NCI-H1105 treated with DMSO at 0.1 percent for 48 hours (cell line): ENCODE data around the gene RALBP1.
"Not testable (repeated sequence)": the region's sequence is repeated elsewhere in the genome, so short reads cannot be mapped to it uniquely, and the experiment has no call there.

Experiments
- DNase-seq: peaks from one replicate; lab custom pipeline; 2025; lab: John Stamatoyannopoulos, UW

RALBP1 gene

DNA sequence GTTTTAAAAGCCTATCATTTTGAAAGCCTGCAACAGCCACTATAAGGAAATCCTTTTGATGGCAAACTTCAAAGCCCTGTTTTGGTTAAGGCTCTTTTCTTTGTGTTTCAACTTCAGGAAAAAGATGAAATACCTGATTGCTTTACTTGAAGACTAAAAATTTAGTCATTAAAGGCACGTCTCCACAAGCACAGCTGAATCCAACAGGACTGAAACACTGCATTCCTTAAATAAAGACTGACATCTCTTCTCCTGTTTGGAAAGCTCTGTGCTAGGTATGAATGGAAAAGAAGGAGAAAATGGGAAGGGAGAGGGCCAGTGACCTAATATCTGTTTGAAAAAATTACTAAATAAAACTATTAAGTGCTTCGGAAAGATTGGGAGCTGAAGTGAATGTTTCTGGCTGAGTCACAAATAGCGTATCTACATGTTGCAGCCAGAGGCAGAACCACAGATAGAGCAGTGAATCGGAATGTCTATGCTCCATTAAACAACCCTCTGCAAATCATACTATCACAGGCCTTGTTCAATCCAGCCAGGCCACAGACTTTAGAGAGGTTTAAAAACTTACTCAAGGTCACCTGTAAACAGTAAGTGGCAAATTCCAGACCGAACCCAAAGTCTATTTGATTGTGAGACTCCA, 21.1 kb upstream of the RALBP1 start:
- no peak for DNase-seq

DNA sequence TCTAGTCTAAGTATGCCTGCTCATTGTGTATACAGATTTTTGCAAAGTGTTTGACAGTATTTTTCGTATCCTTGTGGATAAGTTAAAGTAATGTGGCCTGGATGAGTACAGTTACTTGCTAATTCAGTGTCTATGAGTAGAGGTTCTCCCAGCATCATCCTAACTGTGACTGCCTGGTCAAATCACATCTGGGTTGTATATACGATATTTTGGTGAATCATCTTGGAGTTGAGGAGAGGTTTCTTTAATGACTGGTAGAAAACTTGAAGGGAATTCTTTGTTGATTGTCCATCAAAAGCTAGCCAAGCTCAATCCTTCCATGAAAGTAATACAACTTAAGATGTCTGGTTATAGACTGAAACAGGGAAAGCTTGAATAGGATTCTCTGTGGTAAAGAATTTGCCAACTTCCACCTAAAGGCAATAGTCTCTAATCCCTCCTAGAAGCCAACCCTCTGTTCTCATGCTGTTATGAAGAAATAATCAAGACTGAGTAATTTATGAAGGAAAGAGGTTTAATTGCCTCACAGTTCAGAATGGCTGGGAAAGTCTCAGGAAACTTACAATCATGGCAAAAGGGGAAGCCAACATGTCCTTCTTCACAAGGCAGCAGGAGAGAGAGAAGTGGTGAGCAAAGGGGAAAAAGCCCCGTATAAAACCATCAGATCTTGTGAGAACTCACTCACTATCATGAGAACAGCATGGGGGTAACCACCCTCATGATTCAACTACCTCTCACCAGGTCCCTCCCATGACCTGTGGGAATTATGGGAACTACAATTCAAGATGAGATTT, 19.4 kb upstream of the RALBP1 start:
- DNase-seq = no peak

DNA sequence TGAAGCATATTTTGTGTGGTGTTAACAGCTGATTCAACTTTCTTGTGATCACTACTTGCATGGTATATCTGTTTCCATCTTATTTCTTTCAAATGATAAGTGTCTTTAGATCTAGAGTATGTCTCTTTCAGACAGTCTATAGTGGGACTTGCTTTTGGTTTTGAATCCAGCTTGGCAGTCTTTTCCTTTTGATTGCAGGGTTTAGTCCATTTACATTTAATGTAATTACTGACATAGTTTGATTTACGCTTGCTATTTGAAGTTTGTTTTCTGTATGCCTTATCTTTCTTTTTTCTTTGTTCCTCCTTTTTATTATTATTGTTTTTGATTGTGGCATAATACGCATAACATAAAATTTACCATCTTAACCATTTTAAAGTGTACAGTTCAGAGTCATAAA, 9.2 kb upstream of the RALBP1 start:
- no peak for DNase-seq

DNA sequence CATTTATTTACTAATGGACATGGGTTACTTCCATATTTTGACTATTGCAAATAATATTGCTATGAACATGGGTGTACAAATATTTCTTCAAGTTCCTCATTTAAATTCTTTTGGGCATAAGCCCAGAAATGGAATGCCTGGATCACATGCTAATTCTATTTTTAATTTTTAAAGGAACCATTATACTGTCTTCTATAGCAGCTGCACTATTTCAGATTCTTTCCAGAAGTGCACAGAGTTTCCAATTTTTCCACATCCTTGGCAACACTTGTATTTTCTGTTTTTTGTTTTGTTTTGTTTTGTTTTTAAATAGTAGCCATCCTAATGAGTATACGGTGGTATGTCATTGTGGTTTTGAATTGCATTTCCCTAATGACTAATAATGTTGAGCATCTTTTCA, 8.5 kb upstream of the RALBP1 start:
- no peak for DNase-seq

DNA sequence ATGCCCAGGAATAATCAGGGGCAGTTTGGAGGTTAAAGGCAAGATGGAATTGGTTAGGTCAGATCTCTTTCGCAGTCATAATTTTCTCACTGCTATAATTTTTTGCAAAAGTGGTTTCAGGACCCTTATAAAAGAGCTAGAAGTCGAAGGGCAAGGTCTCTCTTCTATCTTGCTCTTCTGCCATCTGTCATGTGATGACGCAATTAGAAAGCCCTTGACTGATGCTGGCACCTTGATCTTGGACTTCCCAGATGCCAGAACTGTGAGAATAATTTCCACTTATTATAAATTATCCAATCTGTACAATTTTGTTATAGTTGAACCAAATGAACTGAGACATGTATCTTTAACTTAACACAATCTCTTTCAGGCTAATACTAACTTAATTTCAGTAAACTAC, 6.3 kb upstream of the RALBP1 start:
- no peak for DNase-seq

DNA sequence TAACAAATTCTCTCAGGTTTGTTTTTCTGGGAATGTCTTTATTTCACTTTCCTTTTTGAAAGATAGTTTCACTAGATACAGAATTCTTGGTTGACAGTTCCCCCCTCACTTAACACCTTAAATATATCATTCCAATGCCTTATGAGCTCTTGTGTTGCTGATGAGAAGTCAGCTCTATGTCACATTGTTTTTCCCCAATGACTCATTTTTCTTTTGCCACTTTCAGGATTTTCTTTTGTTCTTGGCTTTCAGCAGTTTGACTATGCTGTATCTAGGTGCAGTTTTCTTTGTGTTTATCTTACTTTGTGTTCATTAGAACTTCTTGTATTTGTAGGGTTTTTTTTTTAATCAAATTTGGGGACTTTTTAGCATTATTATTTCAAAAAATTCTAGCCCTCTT, 5.6 kb upstream of the RALBP1 start:
- DNase-seq = no peak

DNA sequence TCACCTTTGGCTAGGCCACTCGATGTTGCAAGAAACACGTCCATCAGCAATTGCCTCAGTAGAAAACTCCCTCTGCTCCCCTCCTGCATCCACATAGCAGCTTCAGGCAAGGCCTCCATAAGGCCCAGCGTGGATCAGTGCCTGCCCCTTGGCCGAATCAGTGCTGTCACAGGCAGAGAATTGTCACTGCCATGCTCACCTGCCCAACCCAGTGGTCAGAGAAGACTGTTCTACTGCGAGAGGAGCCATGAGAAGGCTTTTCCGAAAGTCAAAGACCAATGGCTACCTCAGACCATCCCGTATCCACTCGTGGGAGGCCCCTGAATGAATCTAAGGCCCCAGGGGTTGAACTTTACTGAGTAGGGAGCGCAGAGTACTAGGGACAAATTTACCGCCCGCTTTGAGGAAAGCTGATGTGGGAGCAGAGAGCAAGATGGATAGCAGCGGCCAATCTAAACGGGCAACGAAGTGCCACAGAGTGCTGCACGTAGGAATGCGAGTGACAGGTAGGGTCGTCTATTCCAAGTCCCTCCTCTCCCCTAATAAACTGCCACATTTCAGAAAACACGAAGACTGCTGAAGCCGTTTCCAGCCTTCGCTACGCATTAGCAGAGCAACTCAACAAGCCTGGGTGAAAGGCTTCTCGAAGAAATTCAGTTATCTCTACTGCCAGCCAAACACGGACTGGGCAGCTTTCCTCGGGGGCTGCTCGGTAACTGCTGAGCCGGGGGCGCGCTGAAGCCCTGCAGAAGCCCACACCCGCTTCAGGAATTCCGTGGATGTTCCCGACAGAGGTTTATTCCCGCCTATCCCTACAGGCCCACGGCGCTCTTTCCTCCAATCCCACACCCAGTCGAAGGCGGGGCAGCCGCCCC, 968 bp upstream of the RALBP1 start:
- peak; percentile 60 for DNase-seq

DNA sequence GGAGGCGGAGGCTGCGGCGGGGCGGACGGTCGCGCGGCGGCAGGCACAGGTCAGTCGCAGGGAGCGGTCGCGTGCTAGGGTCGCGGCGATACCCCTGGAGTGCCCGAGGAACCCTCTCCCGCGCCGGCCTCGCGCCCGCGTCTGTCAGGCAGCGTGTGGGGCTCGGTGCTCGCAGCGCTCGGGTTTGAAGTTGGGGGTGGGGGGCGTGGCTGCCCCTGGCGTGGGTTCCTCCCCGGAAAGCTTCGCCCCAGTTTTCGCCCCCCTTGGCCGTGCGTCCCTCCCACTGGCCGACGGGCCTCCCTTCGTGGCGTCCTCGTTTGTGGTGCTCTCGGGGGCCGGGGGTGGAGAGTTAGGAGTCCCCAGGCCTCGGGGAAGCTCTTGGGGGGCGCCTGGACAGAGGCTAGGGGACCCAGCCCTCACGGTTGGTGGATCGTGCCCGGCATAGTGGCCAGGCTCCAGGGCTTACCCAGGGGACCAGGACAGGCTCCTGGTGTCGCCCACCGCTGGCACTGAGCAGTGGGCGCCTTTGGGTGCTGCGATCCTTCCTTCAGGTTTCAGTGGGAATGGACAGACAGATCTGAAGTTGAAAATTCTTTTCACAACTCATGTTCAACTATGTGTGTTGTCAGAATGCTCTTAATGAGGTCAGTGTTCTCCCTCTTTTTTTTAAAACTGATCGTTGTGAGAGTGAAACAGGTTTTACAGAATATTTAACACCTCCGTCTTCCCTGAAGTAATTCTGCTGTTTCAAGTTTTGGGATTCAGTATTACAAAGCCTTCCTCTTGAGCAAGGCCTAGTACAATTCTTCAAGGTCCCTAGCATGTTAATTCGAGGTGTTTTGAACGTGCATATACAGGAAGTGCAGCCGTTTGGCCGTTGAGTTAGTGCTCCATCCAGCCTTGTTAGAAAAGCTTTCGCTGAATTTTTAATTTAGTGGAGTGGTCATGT, 604 bp downstream of the RALBP1 start:
- DNase-seq = no peak

DNA sequence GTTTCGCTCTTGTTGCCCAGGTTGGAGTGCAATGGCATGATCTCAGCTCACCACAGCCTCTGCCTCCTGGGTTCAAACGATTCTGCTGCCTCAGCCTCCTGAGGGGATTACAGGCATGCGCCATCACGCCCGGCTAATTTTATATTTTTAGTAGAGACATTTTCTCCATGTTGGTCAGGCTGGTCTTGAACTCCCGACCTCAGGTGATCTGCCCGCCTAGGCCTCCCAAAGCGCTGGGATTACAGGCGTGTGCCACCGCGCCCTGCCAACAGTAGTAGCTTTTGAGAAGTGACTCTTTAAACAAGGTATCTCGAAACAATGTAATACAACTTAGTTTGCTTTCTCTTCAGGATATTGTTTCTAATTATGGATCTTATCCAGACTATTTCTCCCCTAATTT, 1.6 kb downstream of the RALBP1 start:
- DNase-seq = not testable (repeated sequence)

DNA sequence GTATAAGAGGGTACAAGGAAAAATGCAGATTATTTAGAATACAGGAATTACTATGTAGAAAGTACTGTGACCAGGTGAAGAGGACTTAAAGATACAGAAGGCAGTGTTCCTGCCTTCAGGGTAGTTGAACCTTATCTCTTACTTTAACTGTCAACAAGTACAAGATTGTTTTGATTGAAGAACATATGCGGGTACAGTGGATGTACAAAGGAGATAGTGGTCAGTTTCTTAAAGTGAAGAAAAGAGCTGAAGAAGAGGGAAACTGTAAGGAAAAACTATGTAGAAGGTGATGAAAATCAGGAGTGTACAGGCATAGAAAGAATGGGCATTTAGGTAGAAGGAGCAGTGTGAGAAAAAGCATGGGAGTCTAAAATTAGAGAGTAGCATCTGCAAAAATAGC, 2.2 kb downstream of the RALBP1 start:
- DNase-seq = no peak

DNA sequence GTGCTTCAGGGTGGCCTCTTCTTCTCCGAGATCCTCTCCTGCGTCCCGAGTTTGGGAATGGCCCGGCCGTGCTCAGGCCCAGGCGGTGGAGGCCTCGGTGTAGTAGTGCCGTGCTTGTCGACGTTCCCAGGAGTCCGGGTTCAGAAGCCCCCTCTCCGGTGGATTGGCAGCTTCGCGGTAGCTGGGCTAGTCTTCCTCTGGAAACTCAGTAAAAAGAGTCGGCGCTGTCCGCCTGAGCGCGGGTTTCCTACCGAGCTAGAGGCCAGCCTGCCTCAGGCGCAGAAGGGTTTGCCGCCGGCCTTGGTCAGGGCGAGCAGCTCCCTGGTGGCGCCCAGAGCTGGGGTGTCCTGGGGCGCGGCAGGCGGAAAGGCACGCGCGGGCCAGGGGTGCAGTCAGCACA, 3.2 kb downstream of the RALBP1 start:
- no peak for DNase-seq

DNA sequence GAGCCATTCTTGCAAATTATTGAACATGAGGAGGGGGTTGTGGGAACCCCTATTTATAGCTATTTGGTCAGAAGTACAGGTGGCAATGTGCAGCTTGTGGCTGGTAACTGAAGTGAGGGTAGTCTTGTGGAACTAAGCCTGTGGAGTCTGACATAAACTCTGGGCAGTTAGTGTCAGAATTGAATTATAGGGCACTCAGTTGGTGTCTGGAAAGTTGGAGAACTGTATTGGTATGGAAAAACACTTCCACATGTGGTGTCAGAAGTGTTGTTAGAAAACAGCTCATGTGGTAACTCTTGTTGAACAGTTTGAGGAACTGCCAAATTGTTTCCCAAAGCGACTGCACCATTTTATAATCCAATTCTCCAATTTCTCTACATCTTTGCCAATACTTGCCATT, 7.5 kb downstream of the RALBP1 start:
- no peak for DNase-seq

DNA sequence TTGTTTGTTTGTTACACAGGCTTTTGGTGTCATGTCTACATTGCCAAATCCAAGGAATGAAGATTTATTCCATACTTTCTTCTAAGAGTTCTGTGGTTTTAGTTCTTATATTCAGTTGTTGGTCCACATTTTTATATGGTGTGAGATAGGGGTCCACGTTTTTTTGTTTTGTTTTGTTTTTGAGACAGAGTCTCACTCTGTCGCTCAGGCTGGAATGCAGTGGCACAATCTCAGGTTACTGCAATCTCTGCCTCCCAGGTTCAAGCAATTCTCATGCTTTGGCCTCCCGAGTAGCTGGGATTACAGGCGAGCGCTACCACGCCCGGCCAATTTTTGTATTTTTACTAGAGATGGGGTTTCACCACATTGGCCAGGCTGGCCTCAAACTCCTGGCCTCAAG, 8.2 kb downstream of the RALBP1 start:
- no peak for DNase-seq

DNA sequence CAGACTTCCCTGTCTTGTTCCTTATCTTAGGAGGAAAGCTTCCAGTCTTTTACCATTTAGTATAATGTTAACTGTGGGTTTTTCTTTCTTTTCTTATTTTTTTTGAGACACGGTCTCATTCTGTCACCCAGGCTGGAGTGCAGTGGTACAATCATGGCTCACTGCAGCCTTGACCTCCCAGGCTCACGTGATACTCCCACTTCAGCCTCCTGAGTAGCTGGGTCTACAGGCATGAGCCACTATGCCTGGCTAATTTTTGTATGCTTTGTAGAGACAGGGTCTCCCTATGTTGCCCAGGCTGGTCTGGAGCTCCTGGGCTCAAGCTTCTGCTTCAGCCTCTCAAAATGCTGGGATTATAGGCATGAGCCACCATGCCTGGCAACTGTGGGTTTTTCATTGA, 9.5 kb downstream of the RALBP1 start:
- not testable (repeated sequence) for DNase-seq

DNA sequence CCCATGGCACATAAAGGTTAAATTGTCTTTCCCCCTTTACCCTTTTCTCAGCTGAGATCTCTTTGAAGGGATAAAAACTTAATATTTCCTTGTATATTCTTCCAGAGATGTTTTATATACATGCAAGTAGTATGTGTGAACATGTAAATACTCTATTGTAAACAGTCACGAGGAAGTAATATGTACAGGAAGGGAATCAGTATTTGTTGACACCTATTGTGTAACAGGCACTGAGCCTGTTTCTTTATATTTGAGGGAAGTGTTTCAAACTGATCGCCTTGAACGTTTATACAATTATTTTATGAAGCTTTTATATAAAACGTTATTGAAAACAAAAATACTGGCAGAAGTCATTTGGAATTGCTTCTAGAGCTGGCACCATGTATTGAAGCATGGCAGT, 13.2 kb downstream of the RALBP1 start:
- DNase-seq = no peak

DNA sequence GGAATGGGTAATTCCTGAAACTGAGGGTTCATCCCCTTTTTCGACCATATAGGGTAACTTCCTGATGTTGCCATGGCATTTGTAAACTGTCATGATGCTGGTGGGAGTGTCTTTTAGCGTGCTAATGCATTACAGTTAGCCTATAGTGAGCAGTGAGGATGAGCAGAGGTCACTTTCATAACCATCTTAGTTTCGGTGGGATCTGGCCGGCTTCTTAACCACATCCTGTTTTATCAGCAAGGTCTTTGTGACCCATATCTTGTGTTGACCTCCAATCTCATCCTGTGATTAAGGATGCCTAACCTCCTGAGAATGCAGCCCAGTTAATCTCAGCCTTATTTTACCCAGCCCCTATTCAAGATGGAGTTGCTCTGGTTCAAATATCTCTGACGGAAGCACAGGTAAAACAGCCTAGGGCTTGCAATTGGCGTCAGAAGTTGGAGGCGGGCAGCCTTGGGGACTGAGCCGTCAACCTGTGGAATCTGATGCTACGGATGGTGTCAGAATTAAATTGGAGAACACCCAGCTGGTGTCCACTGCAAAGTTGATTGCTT, 19.5 kb downstream of the RALBP1 start:
- DNase-seq = no peak

DNA sequence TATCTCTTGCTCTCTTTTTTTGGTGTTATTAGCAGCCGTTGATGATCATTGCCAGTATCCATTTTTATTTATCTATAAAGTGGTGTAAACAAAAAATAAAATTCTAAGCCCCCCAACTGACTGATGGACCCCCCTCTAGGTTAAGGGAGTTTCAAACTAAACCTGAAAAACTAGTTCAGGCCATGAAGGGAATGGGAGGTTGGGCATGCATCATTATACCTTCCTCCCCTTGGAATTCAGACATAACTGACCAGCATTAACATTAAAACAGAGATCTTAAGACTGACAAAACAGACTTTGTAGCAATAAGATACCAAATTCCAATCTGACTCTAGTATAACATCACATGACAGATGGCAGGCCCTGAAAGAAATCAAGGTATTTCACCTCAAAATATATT, 20.2 kb downstream of the RALBP1 start:
- DNase-seq = no peak

DNA sequence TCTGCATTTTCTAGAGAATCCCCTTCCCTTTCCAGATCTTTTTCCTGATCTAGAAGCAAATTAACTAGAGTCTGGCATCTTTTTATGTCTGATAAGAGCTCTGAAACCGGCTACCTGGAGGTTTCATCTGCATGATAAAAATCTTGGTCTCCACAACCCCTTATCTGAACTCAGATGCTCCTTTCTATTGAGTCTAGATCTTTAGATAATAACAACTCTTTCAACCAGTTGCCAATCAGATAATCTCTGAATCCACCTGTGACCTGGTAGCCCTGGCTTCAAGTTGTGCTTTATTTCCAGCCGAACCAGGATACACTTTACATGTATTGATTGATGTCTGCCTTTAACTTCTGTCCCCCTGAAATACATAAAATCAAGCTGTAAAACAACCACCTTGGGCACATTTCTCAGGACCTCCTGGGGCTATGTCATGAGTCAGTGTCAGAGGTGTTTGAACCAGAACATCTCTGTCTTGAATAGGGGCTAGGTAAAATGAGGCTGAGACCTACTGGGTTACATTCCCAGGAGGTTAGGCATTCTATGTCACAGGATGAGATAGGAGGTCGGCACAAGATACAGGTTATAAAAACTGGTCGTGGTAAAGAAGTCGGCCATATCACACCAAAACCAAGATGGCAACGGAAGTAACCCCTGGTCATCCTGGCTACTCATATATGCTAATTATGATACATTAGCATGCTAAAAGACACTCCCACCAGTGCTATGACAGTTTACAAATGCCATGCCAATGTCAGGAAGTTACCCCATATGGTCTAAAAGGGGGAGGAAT, 20.8 kb downstream of the RALBP1 start:
- no peak for DNase-seq

DNA sequence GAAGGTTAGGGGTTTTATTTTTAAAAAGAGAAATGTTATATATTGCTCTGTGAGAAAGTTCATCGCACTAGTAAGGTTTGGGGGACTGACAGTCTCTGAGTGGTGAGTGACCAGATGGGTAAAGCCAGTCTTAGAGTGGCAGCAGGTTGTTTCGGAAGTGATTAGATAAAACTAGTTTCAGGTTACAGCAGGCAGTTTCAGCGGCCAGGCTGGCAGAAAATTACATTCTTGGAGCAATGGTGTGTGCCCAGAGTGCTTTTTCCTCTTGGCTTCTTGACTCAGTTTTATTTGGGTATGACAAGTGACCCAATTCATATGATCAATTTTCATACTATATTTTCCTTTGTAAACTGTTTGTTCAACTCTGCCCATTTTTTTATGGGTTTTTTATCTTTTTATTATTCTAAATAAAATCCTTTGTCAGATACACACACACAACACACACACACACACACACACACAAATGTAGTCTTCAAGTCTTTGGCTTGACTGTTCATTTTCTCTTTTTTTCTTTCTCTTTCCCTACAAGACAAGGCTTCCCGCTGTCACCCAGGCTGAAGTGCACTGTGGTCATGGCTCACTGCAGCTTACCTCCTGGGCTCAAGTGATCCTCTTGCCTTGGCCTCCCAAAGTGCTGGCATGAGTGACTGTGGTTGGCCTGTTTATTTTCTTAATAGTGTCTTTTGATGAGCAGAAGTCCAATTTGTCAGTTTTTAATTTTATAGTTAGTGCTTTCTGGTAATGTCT, 30.9 kb downstream of the RALBP1 start:
- peak; percentile 2 for DNase-seq

DNA sequence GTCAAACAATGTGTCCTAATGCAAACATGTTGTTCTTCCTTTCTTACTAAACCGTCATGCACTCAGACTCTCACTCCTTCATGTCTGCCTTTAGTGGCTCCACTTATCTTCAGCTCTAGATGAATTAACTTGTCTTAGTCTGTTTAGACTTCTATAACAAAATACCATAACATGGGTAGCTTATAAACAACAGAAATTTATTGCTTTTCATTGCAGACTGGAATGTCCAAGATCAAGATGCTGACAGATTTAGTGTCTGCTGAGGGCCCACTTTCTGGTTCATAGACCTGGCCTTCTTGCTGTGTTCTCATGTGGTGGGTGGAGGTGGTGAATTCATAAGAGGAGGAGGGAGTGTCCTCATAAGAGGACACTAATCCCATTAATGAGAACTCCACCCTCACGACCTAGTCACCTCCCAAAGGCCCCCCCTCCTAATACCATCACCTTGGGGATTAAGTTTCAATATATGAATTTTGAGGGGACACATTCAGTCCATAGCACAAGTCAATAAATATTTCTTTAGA, 32.3 kb downstream of the RALBP1 start:
- DNase-seq = no peak
